MM.1S (cell line): Measurements from ENCODE around the gene HSD17B7.
"Not testable (repeated sequence)": the region's sequence is repeated elsewhere in the genome, so short reads cannot be mapped to it uniquely, and the experiment has no call there.

Source experiments
- DNase-seq: peaks from one replicate; pipeline ENCODE4 v3.0.0-alpha.2; 2015
- H2AFZ ChIP-seq: fragments of 300-600 bp; sonication (generic); 2 replicates; pipeline ENCODE4 v1.6.0; 2016; ENCODE audit warnings: antibody characterized with exemption, low read length
- H3F3A ChIP-seq: fragments of 300-600 bp; sonication (generic); 2 replicates; pipeline ENCODE4 v1.6.1; 2016; ENCODE audit warnings: mild to moderate bottlenecking, antibody characterized with exemption, low read length, moderate library complexity, mixed read lengths; ENCODE audit not compliant: insufficient read depth
- H3K27ac ChIP-seq: fragments of 300-600 bp; sonication (generic); 2 replicates; pipeline ENCODE4 v1.5.1; 2016; ENCODE audit warnings: mild to moderate bottlenecking, low read length
- H3K27me3 ChIP-seq: fragments of 300-600 bp; sonication (generic); replicated peaks from 2 replicates; pipeline ENCODE4 v1.6.0; 2016; ENCODE audit warnings: low read length; ENCODE audit not compliant: insufficient read depth
- H3K36me3 ChIP-seq: fragments of 300-600 bp; sonication (generic); replicated peaks from 2 replicates; pipeline ENCODE4 v1.6.1; 2016; ENCODE audit warnings: mild to moderate bottlenecking, low read length, mixed read lengths; ENCODE audit not compliant: insufficient read depth
- H3K4me1 ChIP-seq: fragments of 300-600 bp; sonication (generic); 2 replicates; pipeline ENCODE4 v1.6.1; 2016; ENCODE audit warnings: low read length, mixed read lengths
- H3K4me2 ChIP-seq: fragments of 300-600 bp; sonication (generic); 2 replicates; pipeline ENCODE4 v1.6.0; 2016; ENCODE audit warnings: low read depth, low read length
- H3K4me3 ChIP-seq: fragments of 300-600 bp; sonication (generic); 2 replicates; pipeline ENCODE4 v1.5.1; 2016; ENCODE audit warnings: low read length, mixed read lengths
- H3K79me2 ChIP-seq: fragments of 300-600 bp; sonication (generic); 2 replicates; pipeline ENCODE4 v1.6.1; 2016; ENCODE audit warnings: mixed run types, low read length, mixed read lengths
- H3K9ac ChIP-seq: fragments of 300-600 bp; sonication (generic); 2 replicates; pipeline ENCODE4 v1.6.1; 2016; ENCODE audit warnings: low read length, mixed read lengths
- H3K9me2 ChIP-seq: fragments of 300-600 bp; sonication (generic); replicated peaks from 2 replicates; pipeline ENCODE4 v1.6.1; 2016; ENCODE audit warnings: mild to moderate bottlenecking, low read length, mixed read lengths; ENCODE audit not compliant: insufficient read depth
- H3K9me3 ChIP-seq: fragments of 300-600 bp; sonication (generic); replicated peaks from 2 replicates; pipeline ENCODE4 v1.6.1; 2016; ENCODE audit warnings: mild to moderate bottlenecking, low read length, mixed read lengths; ENCODE audit not compliant: insufficient read depth
- H4K20me1 ChIP-seq: fragments of 300-600 bp; sonication (generic); 2 replicates; pipeline ENCODE4 v1.6.1; 2016; ENCODE audit warnings: mild to moderate bottlenecking, low read length, moderate library complexity, mixed read lengths; ENCODE audit not compliant: insufficient read depth
- CTCF ChIP-seq: fragments of 300-600 bp; sonication (generic); IDR thresholded peaks from 2 replicates; pipeline ENCODE4 v1.5.1; 2016; ENCODE audit warnings: antibody characterized with exemption, low read length, mixed read lengths
- EZH2 ChIP-seq: fragments of 300-600 bp; sonication (generic); optimal IDR thresholded peaks from 2 replicates; pipeline ENCODE3; 2017; ENCODE audit warnings: low read depth, mild to moderate bottlenecking, antibody characterized with exemption, low read length, mixed read lengths
- EZH2phosphoT487 ChIP-seq: fragments of 300-600 bp; sonication (generic); IDR thresholded peaks from 2 replicates; pipeline ENCODE4 v1.6.1; 2018; ENCODE audit warnings: antibody characterized with exemption, low read length

The HSD17B7 gene

GRCh38 chr1:162782671-162783070, 7.8 kb upstream of the HSD17B7 start:
- Histone ChIP-seq H3K36me3 (no peaks in the 10 kb centered on the region), H3K27me3 (no peaks in the 10 kb centered on the region), H3K9me2 (no peaks in the 10 kb centered on the region), H3K4me3 (no peak overlapping the region), H3F3A (no peaks in the 10 kb centered on the region), H2AFZ (no peak overlapping the region), H3K79me2 (no peaks in the 10 kb centered on the region), H3K4me1 (no peaks in the 10 kb centered on the region), H3K9ac (no peak overlapping the region), H3K4me2 (no peak overlapping the region), H3K27ac (no peak overlapping the region), H4K20me1 (no peaks in the 10 kb centered on the region), H3K9me3 (no peaks in the 10 kb centered on the region)
- no peak for TF ChIP-seq EZH2phosphoT487
- TF ChIP-seq CTCF = no peak
- no peak for TF ChIP-seq EZH2
- no peak for DNase-seq

GRCh38 chr1:162784926-162785325, 5.6 kb upstream of the HSD17B7 start:
- not testable (repeated sequence) for DNase-seq, H3K27me3 ChIP-seq, H2AFZ ChIP-seq, H3K36me3 ChIP-seq, H3K4me3 ChIP-seq, H3K4me1 ChIP-seq, H3K9me2 ChIP-seq, H3F3A ChIP-seq, H3K79me2 ChIP-seq, H3K9ac ChIP-seq, H4K20me1 ChIP-seq, H3K27ac ChIP-seq, H3K9me3 ChIP-seq, H3K4me2 ChIP-seq

GRCh38 chr1:162788783-162789182, 1.7 kb upstream of the HSD17B7 start:
- not testable (repeated sequence) for H3K9ac ChIP-seq, DNase-seq

GRCh38 chr1:162790985-162791357, 469 bp downstream of the HSD17B7 start:
- peak overlapping the region; percentile 63 for H3K4me3 ChIP-seq
- not testable (repeated sequence) for H3K4me1 ChIP-seq, H3K9me3 ChIP-seq, H3K36me3 ChIP-seq, H2AFZ ChIP-seq, H3K9me2 ChIP-seq, DNase-seq, H4K20me1 ChIP-seq, H3F3A ChIP-seq, H3K27me3 ChIP-seq
- H3K27ac ChIP-seq = peak overlapping the region; percentile 69; the same call in 1 of the 2 replicates
- H3K9ac ChIP-seq = peak overlapping the region; percentile 67
- H3K4me2 ChIP-seq = peak overlapping the region; percentile 34; the same call in 1 of the 2 replicates
- H3K79me2 ChIP-seq = peaks cover 12% of the 10 kb centered on the region

More at GRCh38 chr1:162788783-162789182, 1.7 kb upstream of the HSD17B7 start:
- H3K4me2 ChIP-seq, H3K9me2 ChIP-seq, H3F3A ChIP-seq, H3K27me3 ChIP-seq, H3K9me3 ChIP-seq, H3K4me3 ChIP-seq, H3K36me3 ChIP-seq, H2AFZ ChIP-seq, H4K20me1 ChIP-seq, H3K4me1 ChIP-seq, H3K27ac ChIP-seq: not testable (repeated sequence)
- peaks cover 12% of the 10 kb centered on the region for H3K79me2 ChIP-seq

GRCh38 chr1:162794284-162794683, 3.8 kb downstream of the HSD17B7 start:
- DNase-seq, H3K27ac ChIP-seq, H4K20me1 ChIP-seq, H3K9ac ChIP-seq, H3K9me2 ChIP-seq, H3K4me3 ChIP-seq, H2AFZ ChIP-seq, H3K36me3 ChIP-seq, H3K4me1 ChIP-seq, H3F3A ChIP-seq, H3K27me3 ChIP-seq, H3K9me3 ChIP-seq, H3K4me2 ChIP-seq: not testable (repeated sequence)
- H3K79me2 ChIP-seq = peaks cover 12% of the 10 kb centered on the region

- not testable (repeated sequence) for DNase-seq, H3K27me3 ChIP-seq, H3K4me3 ChIP-seq
Measured at GRCh38 chr1:162796617-162797279, 6.2 kb downstream of the HSD17B7 start.

More at GRCh38 chr1:162796617-162797279, 6.2 kb downstream of the HSD17B7 start:
- H3K9me2 ChIP-seq, H3K36me3 ChIP-seq, H2AFZ ChIP-seq, H4K20me1 ChIP-seq, H3K4me1 ChIP-seq, H3K27ac ChIP-seq, H3K9me3 ChIP-seq, H3K9ac ChIP-seq, H3F3A ChIP-seq, H3K4me2 ChIP-seq: not testable (repeated sequence)
- H3K79me2 ChIP-seq = peaks cover 12% of the 10 kb centered on the region; the same call in 1 of the 2 replicates
